Panc1 (cell line): ENCODE results near the gene MS4A18.

ENCODE experiments used
- CTCF ChIP-seq: fragments of 450-650 bp; IDR thresholded peaks from 2 replicates; pipeline ENCODE4 v1.5.1; 2017; ENCODE audit warnings: mild to moderate bottlenecking
- POLR2AphosphoS5 ChIP-seq: IDR thresholded peaks from 2 replicates; pipeline ENCODE4 v1.6.1; 2012; ENCODE audit warnings: mild to moderate bottlenecking, low read depth, low read length, moderate library complexity

- no peak for TF ChIP-seq CTCF
- TF ChIP-seq POLR2AphosphoS5 = no peak
These were observed 68.0 kb downstream of the MS4A18 start for GRCh38 chr11:60792521-60792920.
